AG09309 (cell line): Measurements from ENCODE around the gene IL17F.

ENCODE experiments used
- DNase-seq: peaks from one replicate; pipeline ENCODE4 v3.0.0-alpha.2; 2010; ENCODE audit warnings: low read depth
- H3K4me3 ChIP-seq: 2 replicates; pipeline ENCODE4 v1.5.1; 2011; ENCODE audit warnings: mild to moderate bottlenecking, low read depth, low read length, moderate library complexity; ENCODE audit not compliant: control insufficient read depth
- CTCF ChIP-seq: IDR thresholded peaks from 2 replicates; pipeline ENCODE4 v1.5.1; 2011; ENCODE audit warnings: mild to moderate bottlenecking, low read depth, low read length, inconsistent platforms; ENCODE audit not compliant: insufficient read depth, control insufficient read depth; ENCODE audit errors: missing control alignments

Gene IL17F

GRCh38 chr6:52233005-52233404 lies 11.3 kb downstream of the IL17F start:
- TF ChIP-seq CTCF = no peak
- no peak for DNase-seq

GRCh38 chr6:52231406-52232127 lies 12.7 kb downstream of the IL17F start:
- no peak overlapping the region for H3K4me3 ChIP-seq
- no peak for TF ChIP-seq CTCF
- DNase-seq = no peak

More at GRCh38 chr6:52233005-52233404, 11.3 kb downstream of the IL17F start:
- no peak overlapping the region for H3K4me3 ChIP-seq

- TF ChIP-seq CTCF = no peak
- H3K4me3 ChIP-seq = no peak overlapping the region
- no peak for DNase-seq
These were observed 13.6 kb downstream of the IL17F start for GRCh38 chr6:52230685-52231084.

GRCh38 chr6:52227495-52227894 lies 16.8 kb downstream of the IL17F start:
- DNase-seq = no peak
- H3K4me3 ChIP-seq = no peak overlapping the region
- TF ChIP-seq CTCF = no peak

- DNase-seq = no peak
- H3K4me3 ChIP-seq = no peak overlapping the region
- no peak for TF ChIP-seq CTCF
These were observed 23.0 kb downstream of the IL17F start for GRCh38 chr6:52221302-52221701.

- no peak for TF ChIP-seq CTCF
- no peak for DNase-seq
- H3K4me3 ChIP-seq = no peak overlapping the region
These were observed 26.5 kb downstream of the IL17F start for GRCh38 chr6:52217761-52218160.
